ENCODE results near the gene BLNK.
"Not testable (repeated sequence)": the region's sequence is repeated elsewhere in the genome, so short reads cannot be mapped to it uniquely, and the experiment has no call there.

DNA sequence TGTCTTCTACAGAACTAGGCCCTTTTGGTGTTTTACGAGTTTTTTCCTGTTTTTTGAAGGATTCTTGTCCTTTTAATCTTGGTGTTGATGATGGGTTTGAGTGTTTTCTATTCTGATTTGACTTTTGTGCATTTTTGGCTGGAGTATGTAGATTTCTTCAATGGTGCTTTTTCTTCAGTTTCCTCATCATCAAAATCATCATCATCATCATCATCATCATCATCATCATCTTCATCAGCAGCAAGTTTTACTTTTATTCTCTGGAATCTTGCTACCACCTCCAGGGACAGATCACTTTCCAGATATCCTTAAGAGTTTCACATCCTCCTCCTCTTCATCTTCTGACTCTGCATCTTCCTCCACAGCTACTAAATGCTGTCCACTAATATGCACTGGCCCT lies 81.9 kb downstream of the BLNK start:
- TF ChIP-seq KLF1 (tag by site-specific recombination; IDR thresholded peaks at IDR 0.05); ZNF830 (tag by site-specific recombination; IDR thresholded peaks at IDR 0.05; ENCODE audit: low read depth): not testable (repeated sequence)
- TF ChIP-seq, protein P1, sequence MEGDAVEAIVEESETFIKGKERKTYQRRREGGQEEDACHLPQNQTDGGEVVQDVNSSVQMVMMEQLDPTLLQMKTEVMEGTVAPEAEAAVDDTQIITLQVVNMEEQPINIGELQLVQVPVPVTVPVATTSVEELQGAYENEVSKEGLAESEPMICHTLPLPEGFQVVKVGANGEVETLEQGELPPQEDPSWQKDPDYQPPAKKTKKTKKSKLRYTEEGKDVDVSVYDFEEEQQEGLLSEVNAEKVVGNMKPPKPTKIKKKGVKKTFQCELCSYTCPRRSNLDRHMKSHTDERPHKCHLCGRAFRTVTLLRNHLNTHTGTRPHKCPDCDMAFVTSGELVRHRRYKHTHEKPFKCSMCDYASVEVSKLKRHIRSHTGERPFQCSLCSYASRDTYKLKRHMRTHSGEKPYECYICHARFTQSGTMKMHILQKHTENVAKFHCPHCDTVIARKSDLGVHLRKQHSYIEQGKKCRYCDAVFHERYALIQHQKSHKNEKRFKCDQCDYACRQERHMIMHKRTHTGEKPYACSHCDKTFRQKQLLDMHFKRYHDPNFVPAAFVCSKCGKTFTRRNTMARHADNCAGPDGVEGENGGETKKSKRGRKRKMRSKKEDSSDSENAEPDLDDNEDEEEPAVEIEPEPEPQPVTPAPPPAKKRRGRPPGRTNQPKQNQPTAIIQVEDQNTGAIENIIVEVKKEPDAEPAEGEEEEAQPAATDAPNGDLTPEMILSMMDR (tag by site-specific recombination; IDR thresholded peaks at IDR 0.05) = not testable (repeated sequence)

All from HEK293 (cell line).